ENCODE measurements around the gene ARID3C.

ARID3C gene

DNA sequence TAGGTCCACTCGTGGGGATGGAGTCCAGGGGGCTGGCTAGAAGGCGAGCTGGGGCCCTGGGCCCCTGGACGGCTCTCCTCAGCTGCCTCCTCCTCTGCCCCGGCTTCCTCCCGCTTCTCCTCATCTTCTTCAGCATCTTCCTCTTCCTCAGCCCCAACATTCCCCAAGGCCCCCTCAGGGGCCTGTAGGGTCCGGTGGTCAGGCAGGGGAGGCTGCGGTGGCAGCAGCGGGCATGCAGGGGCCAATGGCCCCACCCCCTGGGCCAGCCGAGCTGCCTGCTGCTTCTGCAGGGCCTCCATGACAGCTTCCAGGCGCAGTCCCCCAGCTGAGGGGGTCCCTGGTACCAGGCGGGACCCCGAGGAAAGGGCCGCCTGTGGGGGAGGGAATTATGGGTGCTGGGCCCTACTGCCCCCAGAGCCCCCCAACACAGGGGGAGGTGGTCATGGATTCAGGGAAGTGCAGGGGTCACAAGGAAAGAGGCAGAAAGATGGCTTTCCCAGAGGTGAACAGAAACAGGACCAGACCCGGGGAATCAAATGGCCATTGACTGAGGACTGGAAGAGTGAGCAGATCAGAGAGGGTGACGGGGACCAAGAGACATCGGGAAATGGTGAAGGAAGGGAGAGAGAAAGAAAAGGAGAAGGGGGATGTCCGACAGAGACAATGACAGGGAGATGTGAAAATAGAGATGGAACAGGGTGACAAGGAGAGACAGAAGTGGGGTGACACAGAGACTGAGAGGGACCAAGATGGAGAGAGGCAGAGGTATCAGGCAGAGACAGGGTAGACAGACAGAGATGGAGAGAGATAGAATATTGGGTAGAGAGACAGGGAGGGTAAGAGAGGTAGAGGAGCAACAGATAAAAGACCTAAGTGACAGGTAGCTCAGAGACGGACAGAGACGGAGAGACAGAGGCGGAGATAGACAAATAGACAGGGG lies 880 bp downstream of the ARID3C start:
- no peak for DNase-seq (ENCODE audit: low read depth)

DNA sequence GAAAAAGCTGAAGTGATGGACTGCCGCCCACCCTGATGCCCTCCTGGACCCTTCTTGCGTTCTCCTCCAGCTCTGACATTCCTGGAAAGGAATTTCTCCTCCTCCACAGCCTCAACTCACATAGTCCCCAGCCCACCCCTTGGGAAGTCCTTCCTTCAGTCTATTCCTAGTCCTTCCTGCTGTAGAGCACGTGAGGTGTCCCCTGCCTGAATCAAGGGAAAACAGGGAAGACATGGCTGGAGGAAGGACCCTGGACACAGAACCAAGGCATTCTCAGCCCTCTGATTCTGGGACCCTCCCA lies 3.7 kb downstream of the ARID3C start:
- no peak for DNase-seq (ENCODE audit: low read depth)

DNA sequence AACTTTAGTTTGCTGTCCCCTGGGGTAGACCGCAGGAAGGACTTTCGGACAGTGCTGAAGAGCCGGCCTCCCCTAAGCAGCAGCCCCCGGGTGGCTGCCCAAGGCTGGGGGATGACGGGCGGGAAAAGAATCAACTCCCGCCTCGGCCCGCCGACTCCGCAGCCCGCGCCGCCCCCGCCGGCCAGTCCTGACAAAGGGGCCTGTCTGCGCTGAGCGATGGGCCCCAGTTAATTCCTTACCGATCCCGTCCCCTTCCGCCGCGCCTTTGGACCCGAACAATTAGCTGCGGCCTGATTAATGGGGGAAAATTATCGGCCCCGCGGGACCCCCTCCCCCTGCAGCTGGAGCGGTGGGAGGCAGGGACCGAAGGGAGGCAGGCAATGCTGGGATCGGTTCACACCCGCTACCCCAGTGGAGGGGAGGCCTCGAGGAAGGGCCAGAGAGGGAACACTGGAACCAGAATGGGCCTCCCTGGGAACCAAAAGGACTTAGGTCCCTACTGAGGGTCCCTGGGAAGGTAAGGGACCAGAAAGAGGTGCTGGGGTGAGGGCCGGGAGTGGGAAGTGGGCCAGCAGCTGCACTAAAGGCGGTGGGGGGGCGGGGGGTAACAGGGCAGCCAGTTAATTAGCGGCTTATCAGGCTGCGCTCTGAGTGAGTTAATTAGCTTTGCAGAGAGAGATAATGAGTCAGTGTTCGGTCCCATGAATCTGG lies 4.2 kb downstream of the ARID3C start:
- DNase-seq (ENCODE audit: low read depth) = no peak

- no peak for DNase-seq (ENCODE audit: low read depth)
Measured at GRCh38 chr9:34623374-34624235, 5.3 kb downstream of the ARID3C start.

DNA sequence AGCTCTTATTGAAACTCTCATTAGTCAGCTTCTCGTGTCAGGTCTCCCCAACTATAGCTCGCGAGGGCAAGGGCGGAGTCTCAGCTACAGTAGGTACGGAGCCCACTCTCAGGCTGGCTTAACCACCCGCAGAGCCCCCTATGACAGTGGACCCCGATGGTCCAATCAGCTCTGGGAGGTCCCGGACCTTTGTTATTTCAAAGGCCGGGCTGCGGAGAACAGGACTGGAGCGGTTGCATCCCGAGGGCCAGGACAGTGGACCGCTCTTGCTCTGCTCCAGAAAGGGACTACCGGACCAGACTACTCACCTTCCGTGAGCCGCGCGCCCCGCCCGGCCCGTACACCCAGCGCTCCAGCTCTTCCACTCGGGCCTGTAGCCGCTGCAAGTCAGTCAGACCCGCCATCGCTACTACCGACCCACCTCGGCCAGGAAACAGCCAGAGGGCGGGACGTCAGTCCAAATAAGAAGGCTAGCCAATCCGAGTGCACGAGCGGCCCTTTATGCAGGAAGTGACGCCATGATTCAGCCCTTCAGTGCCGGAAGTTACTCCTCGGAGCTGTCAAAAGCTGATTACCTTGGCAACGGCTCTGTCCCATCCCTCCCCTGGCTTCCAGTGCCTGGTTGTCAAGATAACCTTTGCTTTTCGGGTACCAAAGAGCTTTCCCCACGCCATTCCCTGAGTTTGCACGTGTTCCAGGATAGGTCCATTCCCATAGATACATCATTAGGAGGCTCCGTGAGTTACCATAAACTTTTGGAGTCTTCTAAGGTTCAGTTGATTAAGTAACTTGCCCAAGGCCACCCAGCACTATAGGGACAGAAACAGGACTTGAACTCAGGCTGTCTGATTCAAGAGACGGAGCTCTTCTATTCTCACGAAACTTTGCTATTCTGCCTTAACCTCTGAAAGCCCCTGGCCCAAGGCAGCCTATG lies 8.5 kb downstream of the ARID3C start, which contains the start of gene DCTN3:
Gene DCTN3 (minus strand): TSS at position 435 of the 934 bp plus-strand sequence. CDS start 31 bp downstream, at position 404.
- peak; percentile 96 for DNase-seq (ENCODE audit: low read depth)

- DNase-seq (ENCODE audit: low read depth) = no peak
Measured at GRCh38 chr9:34615132-34615531, 13.7 kb downstream of the ARID3C start.

GRCh38 chr9:34612788-34613390 lies 16.0 kb downstream of the ARID3C start:
- peak; percentile 67 for DNase-seq (ENCODE audit: low read depth)

GRCh38 chr9:34611811-34612787 lies 16.8 kb downstream of the ARID3C start, which contains the start of gene RPP25L:
Gene RPP25L (minus strand): TSS chr9:34612097. CDS start chr9:34611296, 801 bp downstream.
- DNase-seq (ENCODE audit: low read depth) = peak; percentile 86

DNA sequence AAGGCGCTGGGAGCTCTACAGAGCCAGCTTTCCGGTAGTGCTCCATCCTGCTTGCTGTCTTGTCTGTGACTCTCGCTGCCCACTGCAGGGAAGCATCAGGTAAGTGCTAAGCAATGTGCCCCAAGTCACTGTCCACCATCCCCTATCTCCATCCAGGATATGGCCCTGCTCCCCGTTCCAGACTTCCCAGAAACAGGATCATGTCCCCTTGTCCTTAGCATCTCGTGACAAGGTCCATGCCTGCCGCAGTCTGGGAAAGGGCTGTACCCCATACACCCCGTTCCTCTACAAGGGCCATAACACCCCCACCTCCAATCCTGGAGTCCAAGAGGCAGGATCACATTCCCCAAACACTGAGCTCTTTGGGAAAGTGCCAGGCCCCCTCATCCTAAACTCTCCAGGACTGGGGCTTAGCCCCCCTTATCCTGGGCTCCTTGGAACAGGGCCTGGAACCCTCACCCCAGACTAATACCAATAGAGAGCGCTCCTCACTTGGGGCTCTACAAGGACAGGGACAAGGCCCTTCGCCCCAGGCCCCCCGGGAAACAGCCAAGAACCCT lies 17.5 kb downstream of the ARID3C start:
- DNase-seq (ENCODE audit: low read depth) = no peak

DNA sequence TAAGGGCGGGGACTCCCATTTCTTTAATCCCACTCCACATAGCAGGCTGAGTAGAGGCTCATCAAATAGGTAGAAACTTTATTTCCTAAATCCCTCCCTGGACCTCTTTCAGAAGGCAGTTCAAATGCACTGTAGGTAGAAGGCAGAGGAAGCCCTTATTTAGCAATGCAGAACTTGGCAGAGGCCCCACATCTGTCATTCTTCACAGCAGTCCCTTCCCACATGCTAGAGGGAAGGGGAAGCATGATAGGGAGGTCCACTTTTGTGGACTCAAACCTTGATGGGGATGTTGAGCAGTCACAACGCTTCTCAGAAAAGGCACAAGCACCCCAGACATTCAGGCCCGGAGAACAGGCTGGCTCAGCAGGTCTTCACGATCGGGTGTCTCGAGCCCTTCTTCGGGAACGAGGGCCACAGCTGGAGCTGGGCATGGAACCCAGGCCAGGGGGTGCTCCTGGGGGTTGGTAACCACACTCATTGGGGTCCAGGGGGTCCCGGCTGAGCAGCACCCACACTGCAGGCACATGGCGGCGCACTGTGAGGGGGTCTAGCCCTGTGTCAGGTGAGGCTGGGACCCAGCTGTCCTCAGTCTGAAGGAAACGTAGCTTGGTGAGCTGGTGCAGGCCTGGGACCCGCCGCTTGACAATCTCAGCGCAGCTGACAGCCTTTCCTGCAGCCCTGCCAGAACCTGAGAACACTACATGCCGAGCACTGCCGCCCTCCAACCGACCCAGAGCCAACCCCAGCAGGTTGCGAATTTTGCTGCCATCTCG lies 18.2 kb downstream of the ARID3C start:
- DNase-seq (ENCODE audit: low read depth) = no peak

DNA sequence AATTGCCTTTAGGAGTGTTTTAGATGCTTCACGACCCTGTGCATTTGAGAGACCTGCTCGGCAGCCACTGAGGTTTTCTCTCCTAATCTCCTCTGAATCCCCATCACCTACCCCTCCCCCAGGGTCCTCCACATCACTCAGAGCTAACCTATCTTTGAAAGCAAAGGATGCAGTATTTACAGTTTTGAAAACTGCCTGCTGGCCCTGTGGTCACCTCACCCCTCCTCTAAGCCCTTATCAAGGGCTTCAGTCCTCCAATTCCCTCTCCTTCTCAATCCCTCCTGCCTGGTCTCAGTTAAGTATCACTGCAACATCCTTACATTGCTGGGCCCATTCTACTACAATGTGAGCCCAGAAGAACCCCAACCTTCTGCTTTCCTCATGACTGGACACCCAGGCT lies 21.5 kb downstream of the ARID3C start:
- DNase-seq (ENCODE audit: low read depth) = no peak

GRCh38 chr9:34606905-34607304 lies 22.0 kb downstream of the ARID3C start:
- no peak for DNase-seq (ENCODE audit: low read depth)

- no peak for DNase-seq (ENCODE audit: low read depth)
Measured at GRCh38 chr9:34606190-34606589, 22.7 kb downstream of the ARID3C start.

DNA sequence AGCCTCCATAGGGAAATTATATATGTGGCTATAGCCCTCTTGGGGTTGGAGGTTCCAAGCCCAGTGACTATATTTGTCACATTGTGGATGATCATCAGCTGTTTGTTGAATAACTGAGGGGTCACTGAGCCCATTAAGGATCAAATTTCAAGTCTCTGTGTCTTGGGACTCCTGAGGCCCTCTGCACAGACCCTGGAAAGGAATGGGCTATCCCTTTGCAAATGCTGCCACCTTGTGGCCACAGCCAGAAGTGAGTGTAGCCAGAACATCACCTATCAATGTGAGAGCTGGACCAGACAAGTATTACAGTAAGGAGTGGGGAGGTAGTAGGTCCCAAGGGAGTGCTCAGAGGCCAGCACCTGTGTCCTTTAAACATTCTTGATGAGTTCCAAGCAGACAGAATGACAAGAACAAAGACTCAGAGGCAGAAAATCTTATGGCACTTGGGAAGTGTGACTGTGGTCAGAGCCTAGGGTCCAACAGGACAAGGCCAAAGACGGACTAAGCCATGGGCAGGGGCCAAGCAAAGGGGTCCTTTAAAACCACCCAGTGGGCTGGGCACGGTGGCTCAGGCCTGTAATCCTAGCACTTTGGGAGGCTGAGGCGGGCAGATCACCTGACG lies 25.1 kb downstream of the ARID3C start:
- DNase-seq (ENCODE audit: low read depth) = peak; percentile 60

DNA sequence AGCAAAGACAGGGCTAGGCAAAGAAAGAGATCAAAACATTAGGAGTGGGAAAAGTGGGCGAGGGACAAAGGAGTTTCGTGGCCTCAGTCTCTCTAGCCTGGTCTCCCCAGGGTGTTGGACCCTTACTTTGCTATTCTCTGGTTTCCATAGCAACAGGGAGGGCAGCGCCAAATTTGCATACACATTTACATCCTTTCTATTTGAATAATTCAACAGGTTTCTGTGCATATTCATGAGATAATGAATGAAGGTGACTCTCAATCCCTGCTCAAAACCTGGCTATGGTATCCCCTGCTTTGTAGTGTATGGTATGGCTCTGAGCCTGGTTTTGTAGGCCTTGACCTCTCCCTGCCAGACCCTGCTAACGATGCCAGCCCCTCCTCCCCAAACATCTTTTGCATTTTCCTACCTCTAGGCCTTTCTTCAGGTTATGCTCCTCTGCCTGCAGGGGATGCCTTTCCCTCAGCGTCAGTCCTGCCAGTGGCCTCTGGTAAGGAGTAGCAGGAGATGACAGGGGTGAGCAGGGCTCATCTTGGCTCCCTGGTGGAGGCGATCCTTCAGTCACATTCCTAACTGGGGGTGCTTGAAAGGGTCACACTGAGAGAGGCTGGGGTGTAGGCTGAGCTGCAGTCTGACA lies 26.8 kb downstream of the ARID3C start:
- no peak for DNase-seq (ENCODE audit: low read depth)

- DNase-seq (ENCODE audit: low read depth) = no peak
Measured at GRCh38 chr9:34600908-34601307, 28.0 kb downstream of the ARID3C start.

- no peak for DNase-seq (ENCODE audit: low read depth)
Measured at GRCh38 chr9:34599546-34599945, 29.3 kb downstream of the ARID3C start.

All from iris pigment epithelial cell (primary cell).